ENCODE data around the gene FNDC10. TPM values are rescaled to one million over a fixed set of nuclear protein-coding genes. Genes with fewer than 3 reads are reported as not detected.

FNDC10 gene
- total RNA-seq, 1 experiment from 2014 or later = 15.2 TPM

DNA sequence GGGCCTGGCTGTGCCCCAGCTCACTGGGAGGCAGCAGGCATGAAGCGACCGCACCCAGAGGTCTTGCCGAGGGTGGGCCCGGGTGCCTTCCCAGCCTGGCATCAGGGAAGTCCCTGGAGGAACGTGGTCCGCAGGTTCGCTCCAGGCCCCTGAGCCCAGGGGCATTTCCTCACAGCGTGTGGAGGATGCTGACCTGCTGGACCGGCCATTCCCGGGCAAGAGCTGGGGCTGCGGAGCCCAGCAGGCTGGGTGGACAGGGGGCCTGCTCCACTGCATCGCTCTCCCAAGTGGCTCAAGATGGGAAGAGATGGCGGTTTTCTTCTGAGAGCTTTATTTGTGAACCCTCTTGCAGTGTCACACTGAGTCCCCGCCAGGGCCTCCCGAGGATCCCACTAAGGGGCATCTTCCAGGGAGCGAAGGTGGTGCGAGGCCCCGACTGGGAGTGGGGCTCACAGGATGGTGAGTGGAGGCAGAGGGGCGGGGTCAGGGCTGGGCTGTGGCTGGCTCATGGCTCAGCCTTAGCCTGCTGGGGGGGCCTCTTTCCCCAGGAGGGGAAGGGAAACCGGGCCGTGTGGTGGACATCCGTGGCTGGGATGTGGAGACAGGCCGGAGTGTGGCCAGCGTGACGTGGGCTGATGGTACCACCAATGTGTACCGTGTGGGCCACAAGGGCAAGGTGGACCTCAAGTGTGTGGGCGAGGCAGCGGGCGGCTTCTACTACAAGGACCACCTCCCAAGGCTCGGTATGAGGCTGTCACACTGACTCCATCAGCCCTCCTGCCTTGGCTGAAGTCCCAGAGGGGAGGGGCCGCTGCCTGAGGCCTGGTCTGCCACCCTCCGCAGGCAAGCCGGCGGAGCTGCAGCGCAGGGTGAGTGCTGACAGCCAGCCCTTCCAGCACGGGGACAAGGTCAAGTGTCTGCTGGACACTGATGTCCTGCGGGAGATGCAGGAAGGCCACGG lies 24.8 kb upstream of the FNDC10 start:
- no peaks in the 10 kb centered on the region for H3K27me3 ChIP-seq (ENCODE audit: insufficient read depth, low read length)
- H3K4me1 Mint-ChIP-seq = no peaks in the 10 kb centered on the region
- no peak overlapping the region for H3K4me2 ChIP-seq (ENCODE audit: insufficient read depth, insufficient read length, low read length)
- H3K23me2 ChIP-seq (ENCODE audit: insufficient read length, low read depth, low read length, poor library complexity, severe bottlenecking) = no peaks in the 10 kb centered on the region
- no peak overlapping the region for H4K91ac ChIP-seq (ENCODE audit: insufficient read length, low read depth, low read length)
- H2BK20ac ChIP-seq (ENCODE audit: low read depth, low read length, poor library complexity, severe bottlenecking) = no peak overlapping the region
- H3K4ac ChIP-seq (ENCODE audit: low read depth, low read length) = no peak overlapping the region
- no peak for DNase-seq
- H3K27ac ChIP-seq (ENCODE audit: insufficient read length, low read depth, low read length) = no peak overlapping the region
- H3K9me3 Mint-ChIP-seq = no peaks in the 10 kb centered on the region
- no peak overlapping the region for H4K5ac ChIP-seq (ENCODE audit: insufficient read length, low read depth, low read length)
- no peak overlapping the region for H3K27ac Mint-ChIP-seq
- H4K8ac ChIP-seq (replicated peaks; ENCODE audit: insufficient read length, low read depth, low read length) = no peak overlapping the region
- H3K9me3 ChIP-seq (ENCODE audit: control insufficient read depth, low read depth, low read length) = no peaks in the 10 kb centered on the region
- H2BK15ac ChIP-seq (ENCODE audit: low read depth, low read length) = no peak overlapping the region
- no peak overlapping the region for H2AFZ ChIP-seq (ENCODE audit: low read length)
- H4K20me1 ChIP-seq (ENCODE audit: control insufficient read depth, insufficient read depth, insufficient read length) = no peaks in the 10 kb centered on the region
- no peak overlapping the region for H2AK5ac ChIP-seq (ENCODE audit: insufficient read length, low read length)
- no peaks in the 10 kb centered on the region for H3K4me1 ChIP-seq (ENCODE audit: insufficient read depth, low read length)
- H3T11ph ChIP-seq (ENCODE audit: low read length) = no peak overlapping the region
- TF ChIP-seq, protein P1, sequence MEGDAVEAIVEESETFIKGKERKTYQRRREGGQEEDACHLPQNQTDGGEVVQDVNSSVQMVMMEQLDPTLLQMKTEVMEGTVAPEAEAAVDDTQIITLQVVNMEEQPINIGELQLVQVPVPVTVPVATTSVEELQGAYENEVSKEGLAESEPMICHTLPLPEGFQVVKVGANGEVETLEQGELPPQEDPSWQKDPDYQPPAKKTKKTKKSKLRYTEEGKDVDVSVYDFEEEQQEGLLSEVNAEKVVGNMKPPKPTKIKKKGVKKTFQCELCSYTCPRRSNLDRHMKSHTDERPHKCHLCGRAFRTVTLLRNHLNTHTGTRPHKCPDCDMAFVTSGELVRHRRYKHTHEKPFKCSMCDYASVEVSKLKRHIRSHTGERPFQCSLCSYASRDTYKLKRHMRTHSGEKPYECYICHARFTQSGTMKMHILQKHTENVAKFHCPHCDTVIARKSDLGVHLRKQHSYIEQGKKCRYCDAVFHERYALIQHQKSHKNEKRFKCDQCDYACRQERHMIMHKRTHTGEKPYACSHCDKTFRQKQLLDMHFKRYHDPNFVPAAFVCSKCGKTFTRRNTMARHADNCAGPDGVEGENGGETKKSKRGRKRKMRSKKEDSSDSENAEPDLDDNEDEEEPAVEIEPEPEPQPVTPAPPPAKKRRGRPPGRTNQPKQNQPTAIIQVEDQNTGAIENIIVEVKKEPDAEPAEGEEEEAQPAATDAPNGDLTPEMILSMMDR (conservative IDR thresholded peaks at IDR 0.05) = no peak
- WGBS (ENCODE audit: extremely low coverage, insufficient read length, low lambda C conversion rate) = no CpG with 5 or more reads among the region's 38 CpGs
- no peak overlapping the region for H2BK120ac ChIP-seq (ENCODE audit: low read depth, low read length, poor library complexity, severe bottlenecking)
- no peak overlapping the region for H3K9ac ChIP-seq (ENCODE audit: extremely low read depth, insufficient read length, low read length)
- no peak overlapping the region for H3K56ac ChIP-seq (ENCODE audit: insufficient read length, low read depth, low read length)
- peaks cover 0 to 2% (median 0%) of the 10 kb centered on the region in 3 experiments; a peak in 1 of 7 replicates for H3K36me3 Mint-ChIP-seq (ENCODE audit: insufficient read depth in 1 of 3, low read depth in 3 of 3)
- H3K23ac ChIP-seq (ENCODE audit: insufficient read length, low read depth, low read length) = no peak overlapping the region
- H3K4me3 Mint-ChIP-seq = no peak overlapping the region
- H3K18ac ChIP-seq (ENCODE audit: insufficient read length, low read depth, low read length) = no peak overlapping the region
- H3K14ac ChIP-seq (ENCODE audit: insufficient read depth, low read length) = no peak overlapping the region
- no peaks in the 10 kb centered on the region for H3K79me2 ChIP-seq (ENCODE audit: insufficient read depth, low read length)
- H3K27me3 Mint-ChIP-seq (ENCODE audit: low read depth) = no peaks in the 10 kb centered on the region; the same call in 1 of the 2 replicates
- H2BK5ac ChIP-seq (ENCODE audit: insufficient read length, low read length) = no peak overlapping the region
- no peak overlapping the region for H2BK12ac ChIP-seq (ENCODE audit: insufficient read length, low read depth, low read length)
- H3K79me1 ChIP-seq (ENCODE audit: insufficient read depth, low read depth, low read length, poor library complexity, severe bottlenecking) = no peaks in the 10 kb centered on the region
